ENCODE measurements around the gene RBM22.

Gene RBM22

DNA sequence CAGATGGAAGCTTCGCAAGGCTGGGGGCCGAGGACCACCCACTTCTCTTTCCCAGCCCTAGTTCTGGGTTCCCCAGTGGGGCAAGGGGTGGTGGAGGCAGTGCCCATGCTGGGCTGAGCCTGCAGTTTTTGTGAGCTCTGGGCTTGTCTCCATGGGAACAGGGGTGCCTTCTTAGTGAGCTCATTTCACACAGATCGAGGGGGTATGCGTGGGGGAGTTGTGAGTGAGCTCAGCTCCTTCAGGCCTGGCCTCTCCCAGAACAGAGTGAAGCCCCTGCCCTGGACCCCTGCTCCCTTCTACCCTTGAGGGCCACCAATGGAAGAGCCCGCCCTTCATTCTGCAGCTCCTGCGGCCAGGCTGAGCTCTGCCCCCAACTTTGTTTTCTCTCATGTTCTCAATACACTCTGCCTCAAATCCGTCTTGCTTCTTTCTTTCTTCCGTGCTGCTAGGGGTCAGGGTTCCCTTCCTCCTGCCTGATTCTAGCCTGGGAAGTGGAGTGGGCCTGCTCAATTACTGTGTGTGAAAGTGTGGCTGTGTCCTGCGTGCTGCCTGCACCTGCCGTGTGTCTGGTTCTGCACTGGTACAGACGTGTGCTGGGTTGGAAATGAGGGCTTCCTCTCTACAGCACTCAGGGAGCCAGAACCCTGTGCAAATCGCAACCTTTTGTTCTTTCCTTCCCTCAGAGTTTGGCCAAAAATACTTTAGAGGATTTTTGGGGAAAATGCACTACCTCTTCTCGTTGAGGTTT is 48.8 kb downstream of the RBM22 start:
- no peak for DNase-seq

DNA sequence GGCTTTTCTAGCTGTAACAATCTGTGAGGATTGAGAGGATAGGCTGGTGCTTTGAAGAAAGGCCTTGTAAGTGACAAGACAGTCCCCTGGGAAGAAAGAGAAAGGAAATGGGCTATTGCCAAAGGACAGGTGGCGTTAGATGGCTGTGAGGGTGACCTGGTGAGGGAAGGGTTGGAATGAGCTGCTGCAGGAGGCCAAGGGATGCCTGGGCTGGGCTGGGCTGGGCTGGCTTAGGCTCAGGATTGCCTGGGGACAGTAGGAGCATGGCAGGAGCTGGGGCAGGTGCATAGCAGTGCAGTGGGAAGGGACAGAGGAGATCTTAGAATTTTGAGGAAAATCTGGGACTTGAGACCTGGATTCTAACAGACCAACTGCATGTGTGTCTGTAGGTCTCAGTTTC is 49.5 kb downstream of the RBM22 start:
- DNase-seq, result no peak

DNA sequence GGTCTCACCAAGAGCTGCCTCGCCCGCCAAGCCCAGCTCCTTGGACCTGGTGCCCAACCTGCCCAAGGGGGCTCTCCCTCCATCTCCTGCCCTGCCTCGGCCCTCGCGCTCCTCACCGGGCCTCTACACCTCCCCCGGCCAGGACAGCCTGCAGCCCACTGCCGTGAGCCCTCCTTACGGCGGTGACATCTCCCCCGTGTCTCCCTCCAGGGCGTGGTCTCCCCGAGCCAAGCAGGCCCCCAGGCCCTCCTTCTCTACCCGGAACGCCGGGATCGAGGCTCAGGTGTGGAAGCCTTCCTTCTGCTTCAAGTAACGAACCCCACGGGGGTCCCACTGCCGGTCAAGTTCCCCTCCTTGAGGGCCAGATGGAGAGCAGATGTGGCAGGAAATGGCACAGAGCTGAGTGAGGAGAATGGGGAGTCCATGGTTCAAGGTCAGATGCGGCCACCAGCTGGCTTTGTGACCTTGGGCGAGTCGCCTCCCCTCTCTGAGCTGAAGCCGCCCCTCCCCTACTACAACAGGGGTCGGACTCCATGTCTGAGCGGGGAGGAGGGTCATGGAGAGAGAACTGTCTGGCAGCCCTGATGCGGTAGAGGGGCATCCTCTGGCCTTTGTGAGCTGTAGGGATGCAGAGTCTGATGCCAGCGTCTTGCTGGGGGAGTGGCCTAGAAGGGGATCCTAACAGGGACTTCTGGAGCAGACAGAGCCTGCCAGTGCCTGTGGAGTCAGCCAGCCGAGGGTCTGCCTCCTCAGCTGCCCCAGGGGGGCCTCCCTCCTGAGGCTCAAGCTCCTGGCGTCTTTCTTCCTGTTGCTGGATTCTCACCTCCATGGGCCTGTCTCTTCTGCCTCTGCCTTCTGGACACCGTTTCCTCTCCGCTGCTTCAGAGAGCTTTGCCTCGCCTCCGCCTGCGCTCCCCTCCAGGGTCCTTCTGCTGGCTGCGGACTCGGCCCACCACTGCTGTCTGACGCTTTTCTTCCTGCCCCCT is 50.5 kb downstream of the RBM22 start:
- no peak for DNase-seq

DNA sequence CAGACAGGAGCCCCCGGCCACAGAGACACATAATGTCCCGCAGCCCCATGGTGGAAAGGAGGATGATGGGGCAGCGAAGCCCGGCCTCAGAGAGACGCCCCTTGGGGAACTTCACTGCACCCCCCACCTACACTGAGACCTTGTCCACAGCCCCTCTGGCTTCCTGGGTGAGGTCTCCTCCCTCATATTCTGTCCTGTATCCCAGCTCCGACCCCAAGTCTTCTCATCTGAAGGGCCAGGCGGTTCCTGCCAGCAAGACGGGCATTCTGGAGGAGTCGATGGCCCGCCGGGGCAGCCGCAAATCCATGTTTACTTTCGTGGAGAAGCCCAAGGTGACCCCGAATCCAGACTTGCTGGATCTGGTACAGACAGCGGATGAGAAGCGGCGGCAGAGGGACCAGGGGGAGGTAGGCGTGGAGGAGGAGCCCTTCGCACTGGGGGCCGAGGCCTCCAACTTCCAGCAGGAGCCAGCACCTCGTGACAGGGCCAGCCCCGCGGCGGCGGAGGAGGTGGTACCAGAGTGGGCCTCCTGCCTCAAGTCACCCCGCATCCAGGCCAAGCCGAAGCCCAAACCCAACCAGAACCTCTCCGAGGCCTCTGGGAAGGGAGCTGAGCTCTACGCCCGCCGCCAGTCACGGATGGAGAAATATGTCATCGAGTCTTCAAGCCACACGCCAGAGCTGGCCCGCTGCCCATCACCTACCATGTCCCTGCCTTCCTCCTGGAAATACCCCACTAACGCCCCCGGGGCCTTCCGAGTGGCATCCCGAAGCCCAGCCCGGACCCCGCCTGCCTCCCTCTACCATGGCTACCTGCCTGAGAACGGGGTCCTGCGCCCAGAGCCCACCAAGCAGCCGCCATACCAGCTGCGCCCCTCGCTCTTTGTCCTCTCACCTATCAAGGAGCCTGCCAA is 51.5 kb downstream of the RBM22 start:
- DNase-seq, result no peak

DNA sequence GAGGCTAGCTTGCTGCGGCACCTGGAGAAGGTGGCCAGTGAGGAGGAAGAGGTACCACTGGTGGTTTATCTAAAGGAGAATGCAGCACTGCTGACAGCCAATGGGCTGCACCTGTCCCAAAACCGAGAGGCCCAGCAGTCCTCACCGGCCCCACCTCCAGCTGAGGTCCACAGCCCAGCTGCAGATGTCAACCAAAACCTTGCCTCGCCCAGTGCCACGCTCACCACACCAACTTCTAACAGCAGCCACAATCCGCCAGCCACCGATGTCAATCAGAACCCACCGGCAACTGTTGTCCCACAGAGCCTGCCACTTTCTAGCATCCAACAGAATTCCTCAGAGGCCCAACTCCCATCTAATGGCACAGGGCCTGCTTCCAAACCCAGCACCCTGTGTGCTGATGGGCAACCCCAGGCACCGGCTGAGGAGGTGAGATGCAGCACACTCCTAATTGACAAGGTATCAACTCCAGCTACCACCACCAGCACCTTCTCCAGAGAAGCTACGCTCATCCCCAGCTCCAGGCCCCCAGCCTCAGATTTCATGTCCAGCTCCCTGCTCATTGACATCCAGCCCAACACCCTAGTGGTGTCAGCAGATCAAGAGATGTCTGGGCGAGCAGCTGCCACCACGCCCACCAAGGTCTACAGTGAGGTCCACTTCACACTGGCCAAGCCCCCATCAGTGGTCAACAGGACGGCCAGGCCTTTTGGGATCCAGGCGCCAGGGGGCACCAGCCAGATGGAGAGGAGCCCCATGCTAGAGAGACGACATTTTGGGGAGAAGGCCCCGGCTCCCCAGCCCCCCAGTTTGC is 52.4 kb downstream of the RBM22 start:
- DNase-seq, result no peak

DNA sequence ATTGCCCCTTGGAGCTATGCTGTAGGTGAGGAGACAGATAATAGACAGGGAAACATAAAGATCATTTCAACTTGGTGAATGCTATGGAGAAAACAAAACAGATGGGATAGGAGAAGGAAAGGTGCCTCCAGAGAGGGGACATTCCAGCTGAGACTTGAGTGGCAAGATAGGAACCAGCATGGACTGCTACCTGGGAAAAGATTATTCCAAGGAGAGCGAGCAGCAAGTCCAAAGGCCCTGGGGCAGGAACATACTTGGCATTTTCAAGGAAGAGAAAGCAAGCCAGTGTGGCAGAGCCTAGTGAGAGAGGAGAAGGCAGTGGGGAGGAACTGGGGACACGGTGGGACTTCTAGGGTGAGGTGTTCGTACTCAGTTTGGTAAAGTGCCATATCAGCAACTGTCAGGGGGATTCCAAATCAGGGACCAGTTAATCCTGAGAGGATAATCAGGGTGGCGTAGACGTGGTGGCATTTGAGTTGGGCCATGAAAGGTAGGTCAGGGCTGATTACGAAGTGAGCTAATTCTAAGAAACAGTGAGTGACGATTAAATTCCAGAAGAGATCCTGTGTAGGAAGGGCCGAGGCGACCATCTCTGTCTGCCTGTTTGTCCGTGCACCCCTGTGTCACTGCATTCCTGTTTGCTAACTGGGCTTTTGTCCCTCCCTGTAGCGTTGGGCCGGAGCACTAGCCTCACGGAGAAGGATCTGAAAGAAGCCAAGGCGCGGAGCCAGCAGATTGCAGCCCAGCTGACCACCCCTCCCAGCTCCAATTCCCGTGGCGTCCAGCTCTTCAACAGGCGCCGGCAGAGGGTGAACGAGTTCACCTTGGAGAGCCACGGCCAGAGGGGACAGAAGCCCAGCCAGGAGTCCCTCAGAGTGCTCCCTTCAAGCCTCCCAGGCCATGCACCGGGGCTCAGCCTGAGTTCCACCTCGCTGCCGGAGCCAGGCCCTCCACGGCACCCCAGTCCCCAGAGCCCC is 53.3 kb downstream of the RBM22 start:
- no peak for DNase-seq

DNA sequence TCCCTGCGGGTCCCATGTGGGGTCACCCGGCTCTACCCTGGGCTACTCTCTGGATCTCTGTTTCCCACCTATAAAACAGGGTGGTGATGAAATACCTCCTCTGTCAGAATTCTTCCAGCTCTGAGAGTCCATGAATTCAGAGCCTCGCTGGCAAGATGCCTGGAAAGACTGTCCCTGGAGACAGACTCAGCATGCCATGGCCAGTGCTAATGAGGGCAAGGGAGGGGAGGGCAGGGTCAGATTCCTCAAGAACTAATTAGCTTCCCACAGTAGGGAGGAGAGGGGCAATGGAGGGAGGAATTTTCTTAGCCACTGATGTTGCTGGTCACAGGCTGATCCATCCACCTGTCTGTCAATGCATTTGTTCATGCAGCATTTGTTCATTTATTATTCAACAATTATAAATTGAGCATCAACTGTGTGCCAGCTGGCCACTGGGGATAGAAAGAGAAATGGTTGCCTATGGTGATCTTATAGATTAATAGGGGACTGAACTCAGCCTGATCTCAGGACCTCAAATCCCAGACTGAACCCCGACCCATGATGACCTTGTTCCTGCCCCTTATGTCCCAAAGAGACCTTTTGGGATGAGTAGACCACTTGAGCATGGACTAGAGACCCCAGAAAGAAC is 55.7 kb downstream of the RBM22 start:
- no peak for DNase-seq

DNA sequence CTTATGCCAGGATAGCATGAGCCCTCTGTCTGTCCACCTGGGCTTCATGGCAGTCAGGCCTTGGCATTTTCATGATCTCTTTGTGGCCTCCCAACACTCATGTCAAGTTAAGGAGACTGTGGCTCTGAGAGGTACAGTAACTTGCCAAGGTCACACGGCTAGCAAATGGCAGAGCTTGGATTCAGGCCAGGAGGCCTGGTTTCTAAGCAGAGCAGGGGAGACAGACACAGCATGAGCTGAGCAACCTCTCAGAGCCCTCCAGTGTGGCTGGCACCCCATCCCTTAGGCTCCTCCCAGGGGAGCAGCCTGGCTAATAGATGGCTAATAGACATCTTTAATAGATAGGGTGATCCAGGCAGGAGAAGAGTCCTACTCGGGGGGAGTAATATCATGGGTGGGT is 56.3 kb downstream of the RBM22 start:
- DNase-seq, result no peak

DNA sequence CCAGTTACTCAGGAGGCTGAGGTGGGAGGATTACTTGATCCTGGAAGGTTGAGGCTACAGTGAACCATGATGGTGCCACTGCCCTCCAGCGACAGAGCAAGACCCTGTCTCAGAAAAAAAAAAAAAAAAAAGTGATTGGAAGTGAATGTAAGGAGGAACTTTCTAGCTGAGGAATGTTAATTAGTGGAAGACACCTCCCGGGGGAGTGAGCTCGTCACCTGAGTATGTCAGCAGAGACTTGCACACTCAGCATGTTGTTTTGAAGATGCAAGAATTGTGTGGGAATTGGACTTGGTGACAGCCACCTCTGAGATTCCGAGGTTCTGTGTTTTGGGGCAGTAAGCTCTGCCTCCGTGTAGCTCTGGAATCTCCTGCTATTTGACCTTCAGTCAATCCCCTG is 56.8 kb downstream of the RBM22 start:
- DNase-seq, result no peak

DNA sequence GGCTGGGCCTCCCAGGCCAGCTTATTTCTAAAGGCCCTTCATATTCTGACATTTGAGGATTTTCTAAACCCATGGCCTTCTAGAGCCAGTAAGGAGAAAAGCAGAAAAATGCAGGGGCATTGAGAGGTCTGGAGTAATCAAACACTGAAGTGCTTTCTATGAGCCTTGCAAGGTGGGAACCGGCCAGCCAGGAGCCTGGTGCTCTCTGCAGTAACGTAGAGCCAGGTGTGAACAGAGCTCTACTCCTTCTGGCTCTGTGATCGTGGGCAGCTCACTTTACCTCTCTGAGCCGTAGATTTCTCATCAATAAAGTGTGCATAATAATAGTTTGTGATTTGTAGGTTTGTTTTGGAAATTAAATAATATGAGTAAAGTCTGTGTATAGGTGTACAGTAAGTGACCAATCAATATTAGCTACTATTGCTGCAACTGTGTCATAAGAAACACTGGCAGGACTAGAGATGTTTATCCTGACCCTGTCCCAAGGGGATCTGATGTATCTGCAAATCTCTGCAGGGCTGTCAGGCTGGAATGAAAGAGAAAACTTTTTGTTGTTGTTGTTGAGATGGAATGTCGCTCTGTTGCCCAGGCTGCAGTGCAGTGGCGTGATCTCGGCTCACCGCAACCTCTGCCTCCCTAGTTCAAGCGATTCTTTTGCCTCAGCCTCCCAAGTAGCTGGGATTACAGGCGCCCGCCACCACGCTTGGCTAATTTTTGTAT is 57.7 kb downstream of the RBM22 start:
- no peak for DNase-seq

DNA sequence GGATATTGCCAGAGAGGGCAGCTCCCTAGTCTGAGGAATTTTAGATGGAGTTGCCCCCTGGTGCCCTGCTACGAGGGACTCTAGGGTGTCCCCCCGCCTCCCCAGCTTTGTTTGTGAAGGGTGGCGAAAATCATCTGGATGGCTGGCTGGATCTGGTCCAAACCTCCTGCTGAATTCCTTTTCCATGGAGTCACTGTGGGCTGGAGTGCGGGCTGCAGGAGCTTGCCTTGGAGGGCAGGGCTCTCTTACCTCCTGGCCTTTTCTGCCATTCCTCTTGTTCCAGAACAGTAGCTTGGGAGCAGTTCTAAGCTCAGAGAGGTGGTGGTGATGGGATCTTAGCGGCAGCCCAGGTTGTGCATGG is 58.3 kb downstream of the RBM22 start:
- no peak for DNase-seq

DNA sequence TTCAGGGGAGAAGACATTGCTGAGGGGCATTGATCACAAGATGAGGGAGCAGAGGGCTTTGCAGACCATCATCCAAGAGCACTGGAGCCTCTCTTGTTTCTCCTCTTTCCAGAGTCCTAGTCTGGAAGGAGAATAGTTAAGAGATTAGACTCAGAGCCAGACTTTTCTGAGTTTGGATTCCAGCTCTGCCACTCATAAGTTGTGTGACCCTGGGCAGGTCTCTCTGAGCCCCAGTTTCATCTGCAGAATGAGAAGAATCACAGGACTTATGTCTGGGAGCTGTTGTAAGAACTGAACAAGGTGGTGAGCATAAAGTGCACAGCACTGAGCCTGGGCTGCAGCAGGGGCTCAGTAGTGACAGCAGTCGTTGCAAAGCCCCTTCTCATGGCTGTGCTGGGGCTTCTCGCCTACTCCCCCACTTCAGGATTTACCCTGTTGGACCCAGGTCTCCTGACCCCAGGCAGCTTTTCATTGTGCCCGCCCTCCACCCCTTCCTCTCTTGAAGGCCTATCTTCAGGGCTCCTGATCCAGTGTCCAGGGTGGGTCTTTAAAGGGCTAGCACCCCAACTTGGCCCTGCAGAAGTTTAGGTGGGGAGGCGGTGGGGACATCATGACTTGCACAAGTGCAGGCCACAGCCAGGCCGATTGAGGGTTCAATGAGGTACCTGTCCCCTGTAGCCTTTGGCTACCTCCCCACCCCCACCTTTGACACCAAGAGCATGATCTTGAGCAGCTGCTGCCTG is 58.9 kb downstream of the RBM22 start:
- DNase-seq, result no peak

DNA sequence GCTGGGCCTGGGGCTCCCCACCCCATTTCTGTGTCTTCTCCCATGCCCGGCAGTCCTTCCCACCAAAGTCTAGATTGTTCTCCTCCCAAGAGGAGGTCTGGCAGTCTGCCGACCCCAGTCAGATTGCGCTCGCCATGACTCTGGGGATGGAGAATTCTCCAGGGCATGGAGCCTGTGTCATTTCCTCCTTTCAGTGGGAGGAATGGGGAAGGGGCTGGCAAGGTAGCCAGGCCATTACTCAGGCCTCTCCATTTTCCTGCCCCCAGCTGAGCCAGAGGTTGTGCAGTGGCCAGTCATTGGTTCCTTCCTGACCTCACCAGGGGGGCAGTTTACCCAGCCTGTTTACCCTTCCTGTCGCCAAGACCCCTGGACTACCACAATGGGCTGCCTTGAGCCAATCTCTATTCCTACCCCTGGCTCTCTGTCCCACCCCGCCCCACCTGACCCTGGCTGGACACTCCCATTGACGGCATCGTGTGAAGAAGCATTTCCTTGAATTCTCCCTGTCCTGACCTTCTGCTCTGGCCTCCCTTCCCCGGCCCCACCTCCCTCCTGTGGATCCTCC is 59.8 kb downstream of the RBM22 start:
- DNase-seq, result no peak
